GM10248 (cell line): Measurements from ENCODE around the gene MYO7A.

Source experiments
- CTCF ChIA-PET: fragments of 300-600 bp; sonication (Branson Sonifier 250); formaldehyde crosslinking; extraction: SDS; loops from one replicate; lab custom pipeline; 2021; ENCODE audit warnings: antibody characterized with exemption; lab: Yijun Ruan, JAX
- POLR2A ChIA-PET: fragments of 350-650 bp; sonication (Branson Sonifier 250); formaldehyde crosslinking; extraction: SDS; loops from one replicate; lab custom pipeline; 2020; ENCODE audit warnings: antibody characterized with exemption; lab: Yijun Ruan, JAX
- DNase-seq: peaks from one replicate; pipeline ENCODE4 v3.0.0; 2012; ENCODE audit errors: extremely low spot score
- TF ChIP-seq, protein P1 (sequence below): IDR thresholded peaks from 2 replicates; pipeline ENCODE4 v1.5.1; 2012; ENCODE audit warnings: mild to moderate bottlenecking, low read depth; ENCODE audit errors: extremely low read depth, missing control alignments, control extremely low read depth

MYO7A gene

DNA sequence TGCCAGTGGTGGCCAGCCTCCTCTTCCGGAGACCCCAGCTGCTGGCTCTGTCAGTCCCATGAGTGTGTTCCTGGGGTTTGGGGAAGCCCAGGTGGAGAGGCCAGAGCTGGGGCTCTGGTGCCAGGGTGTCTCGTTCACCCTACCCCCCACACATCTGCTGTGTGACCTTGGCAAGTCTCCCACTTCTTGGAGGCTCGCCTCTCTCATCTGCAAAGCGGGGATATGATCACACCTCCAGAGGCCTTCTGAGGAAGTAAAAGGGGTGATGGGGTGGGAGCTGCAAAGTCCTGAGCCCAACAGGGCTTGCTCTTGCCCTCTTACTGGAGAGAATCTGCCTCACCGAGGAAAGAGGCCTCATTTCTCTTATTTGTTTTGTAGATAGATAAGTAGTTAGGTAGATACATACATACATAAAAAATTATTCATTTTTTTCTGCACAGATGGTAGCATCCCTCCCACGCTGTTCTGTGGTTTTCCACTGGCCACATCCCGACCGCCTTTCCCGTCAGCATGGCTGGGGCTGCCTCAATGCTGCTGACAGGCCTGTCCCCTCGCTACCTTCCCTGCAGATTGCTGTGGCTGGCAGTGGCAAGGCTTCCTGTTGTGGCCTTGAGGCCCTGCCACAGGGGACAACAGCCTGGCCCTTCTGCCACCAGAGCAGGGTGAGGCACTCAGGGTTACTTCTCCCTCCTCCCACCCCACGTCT lies 23.9 kb downstream of the MYO7A start:
- POLR2A ChIA-PET: no interaction called here
- no peak for DNase-seq
- CTCF ChIA-PET: no interaction called here
- TF ChIP-seq, protein P1, sequence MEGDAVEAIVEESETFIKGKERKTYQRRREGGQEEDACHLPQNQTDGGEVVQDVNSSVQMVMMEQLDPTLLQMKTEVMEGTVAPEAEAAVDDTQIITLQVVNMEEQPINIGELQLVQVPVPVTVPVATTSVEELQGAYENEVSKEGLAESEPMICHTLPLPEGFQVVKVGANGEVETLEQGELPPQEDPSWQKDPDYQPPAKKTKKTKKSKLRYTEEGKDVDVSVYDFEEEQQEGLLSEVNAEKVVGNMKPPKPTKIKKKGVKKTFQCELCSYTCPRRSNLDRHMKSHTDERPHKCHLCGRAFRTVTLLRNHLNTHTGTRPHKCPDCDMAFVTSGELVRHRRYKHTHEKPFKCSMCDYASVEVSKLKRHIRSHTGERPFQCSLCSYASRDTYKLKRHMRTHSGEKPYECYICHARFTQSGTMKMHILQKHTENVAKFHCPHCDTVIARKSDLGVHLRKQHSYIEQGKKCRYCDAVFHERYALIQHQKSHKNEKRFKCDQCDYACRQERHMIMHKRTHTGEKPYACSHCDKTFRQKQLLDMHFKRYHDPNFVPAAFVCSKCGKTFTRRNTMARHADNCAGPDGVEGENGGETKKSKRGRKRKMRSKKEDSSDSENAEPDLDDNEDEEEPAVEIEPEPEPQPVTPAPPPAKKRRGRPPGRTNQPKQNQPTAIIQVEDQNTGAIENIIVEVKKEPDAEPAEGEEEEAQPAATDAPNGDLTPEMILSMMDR: no peak

DNA sequence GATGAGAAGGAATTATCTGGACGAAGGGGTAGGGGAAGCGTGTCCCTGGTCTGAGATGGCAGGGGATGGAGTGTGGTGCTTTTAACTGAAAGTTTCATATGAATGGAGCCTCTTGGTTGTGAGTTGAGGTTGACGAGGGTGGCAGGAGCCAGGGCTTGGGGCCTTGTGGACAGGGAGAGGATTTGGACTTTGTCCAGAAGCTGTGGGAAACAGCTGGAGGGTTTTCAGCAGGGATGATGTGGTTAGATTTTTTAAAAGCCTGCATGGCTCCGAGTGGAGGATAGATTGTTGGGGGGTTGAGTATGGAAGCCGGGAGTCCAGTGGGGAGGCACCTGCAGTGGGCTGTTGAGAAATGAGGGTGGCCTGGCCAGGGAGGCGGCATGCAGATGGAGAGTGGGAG lies 24.8 kb downstream of the MYO7A start:
- ChIA-PET POLR2A (no interaction called here), CTCF (no interaction called here)
- no peak for DNase-seq
- TF ChIP-seq, protein P1: no peak

DNA sequence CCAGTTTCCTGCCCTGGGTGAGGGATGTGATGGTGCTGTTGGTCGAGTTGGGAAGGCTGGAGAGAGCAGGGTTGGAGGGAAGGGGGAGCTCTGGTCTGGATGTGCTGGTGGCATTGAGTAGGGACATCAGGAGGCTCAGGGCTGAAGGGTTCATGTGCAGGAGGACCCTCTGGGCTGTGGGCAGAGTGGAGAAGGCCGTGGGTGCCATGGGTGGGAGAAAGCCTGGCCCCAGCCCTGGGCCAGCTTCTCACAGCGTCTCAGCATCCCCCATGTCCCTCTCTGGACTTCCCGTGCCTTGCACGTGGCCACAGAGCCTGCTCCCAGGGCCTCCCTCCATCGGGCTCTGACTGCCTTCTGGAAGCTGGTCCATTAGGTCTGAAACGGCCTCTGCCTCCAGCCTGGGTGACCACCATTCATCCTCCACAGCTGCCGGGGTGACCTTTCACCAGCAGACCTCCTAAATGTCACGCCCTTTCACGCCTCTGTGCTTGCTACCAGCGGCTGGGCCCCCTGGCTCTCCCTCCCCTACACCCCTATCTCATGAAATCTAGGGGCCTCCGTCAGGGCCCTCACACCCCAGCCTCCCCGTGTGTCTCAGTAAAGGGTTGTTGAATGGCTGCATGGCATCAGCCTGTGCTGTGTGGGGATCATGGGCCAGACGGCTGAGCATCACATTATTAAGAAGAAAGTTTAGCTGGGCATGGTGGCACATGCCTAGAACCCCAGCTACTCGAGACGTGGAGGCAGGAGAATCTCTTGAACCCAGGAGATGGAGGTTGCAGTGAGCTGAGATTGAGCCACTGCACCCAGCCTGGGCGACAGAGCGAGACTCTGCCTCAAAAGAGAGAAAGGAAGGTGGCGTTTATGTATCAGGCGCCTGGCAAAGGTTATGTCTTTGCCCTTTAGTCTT lies 25.5 kb downstream of the MYO7A start:
- ChIA-PET CTCF (no interaction called here), POLR2A (no interaction called here)

DNA sequence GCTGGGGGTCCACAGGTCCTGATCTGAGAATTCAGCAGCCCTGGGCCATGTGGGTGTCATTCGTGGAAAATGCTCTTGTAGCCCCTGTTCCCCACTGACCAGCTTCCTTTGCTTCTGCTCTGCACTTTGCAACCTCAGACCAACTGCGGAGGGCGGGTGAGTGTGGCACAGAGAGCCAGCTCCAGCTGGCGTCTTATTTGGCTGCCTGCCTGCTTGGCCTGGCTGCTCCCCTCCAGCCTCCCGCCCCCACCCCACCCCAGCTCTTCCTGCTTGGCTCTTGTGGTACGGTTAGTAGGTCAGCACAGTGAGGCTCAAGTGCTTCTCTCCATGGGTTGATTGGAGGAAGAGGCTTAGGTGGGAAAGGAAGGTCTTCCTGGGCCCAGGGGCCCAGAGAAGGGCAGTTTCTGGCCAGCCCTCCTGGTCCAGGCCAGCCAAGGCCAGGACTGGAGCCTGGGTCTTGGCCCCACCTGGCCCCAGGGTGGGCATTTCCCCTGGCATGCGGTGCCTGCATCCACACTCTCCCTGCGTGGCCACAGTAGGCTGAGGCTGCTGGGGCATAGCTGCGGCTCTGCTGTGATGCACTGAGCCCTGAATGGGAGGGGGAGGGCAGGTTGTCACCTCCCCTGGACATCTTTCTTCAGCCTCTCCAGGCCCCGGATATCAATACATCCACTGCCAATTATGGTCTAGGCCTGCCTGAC lies 26.5 kb downstream of the MYO7A start:
- TF ChIP-seq, protein P1: no peak
- DNase-seq: no peak
- ChIA-PET CTCF (no interaction called here), POLR2A (no interaction called here)

More for the DNA sequence above, 25.5 kb downstream of the MYO7A start:
- no peak for DNase-seq
- TF ChIP-seq, protein P1: no peak

DNA sequence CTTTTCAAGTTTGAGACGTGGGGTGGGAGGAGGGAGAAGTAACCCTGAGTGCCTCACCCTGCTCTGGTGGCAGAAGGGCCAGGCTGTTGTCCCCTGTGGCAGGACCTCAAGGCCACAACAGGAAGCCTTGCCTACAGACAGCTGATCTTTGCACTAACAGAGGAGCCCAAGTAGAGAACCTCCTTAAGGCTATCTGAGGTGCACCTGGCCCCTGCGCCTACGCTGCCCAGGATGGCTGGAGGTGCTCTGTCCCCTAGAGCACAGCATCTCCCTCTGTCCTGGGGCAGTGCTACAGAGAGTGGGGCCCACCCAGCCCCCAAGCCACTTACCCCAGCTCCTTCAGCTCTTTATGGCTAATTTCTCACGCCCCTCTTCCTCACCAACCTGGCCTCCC lies 27.0 kb downstream of the MYO7A start:
- DNase-seq: no peak
- CTCF ChIA-PET: no interaction called here
- TF ChIP-seq, protein P1: no peak
- POLR2A ChIA-PET: no interaction called here

DNA sequence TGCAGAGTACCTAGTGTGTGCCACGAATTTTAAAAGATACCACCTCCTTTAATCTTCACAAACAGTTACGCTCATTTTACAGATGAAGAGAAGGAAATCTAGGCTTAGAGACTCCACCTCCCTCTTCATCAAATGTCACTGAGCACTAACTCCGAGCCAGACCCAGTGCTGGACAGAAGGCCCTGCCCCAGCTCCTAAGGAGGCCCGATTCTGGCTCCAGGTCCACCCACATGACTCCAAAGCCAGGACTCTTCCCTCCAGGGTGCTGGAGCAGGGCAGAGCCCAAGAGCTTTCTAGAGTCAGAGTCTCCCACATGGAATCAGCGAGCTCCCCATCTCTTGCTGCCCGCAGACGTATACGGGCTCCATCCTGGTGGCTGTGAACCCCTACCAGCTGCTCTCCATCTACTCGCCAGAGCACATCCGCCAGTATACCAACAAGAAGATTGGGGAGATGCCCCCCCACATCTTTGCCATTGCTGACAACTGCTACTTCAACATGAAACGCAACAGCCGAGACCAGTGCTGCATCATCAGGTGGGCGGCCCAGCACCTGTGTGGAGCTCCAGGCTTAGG lies 27.6 kb downstream of the MYO7A start:
- TF ChIP-seq, protein P1: no peak
- no peak for DNase-seq
- CTCF ChIA-PET: interaction anchor here (0.9 kb wide), 1 partner anchor 28 kb away, joined by 3 read pairs; the partner anchor contains the start of gene MYO7A
- POLR2A ChIA-PET: no interaction called here
